Prostate gland (tissue), 2 donors: ENCODE data around the gene OR51V1. TPM values are rescaled to one million over a fixed set of nuclear protein-coding genes. Genes with fewer than 3 reads are reported as not detected.

Experiments used
- DNase-seq: peaks from one replicate; pipeline ENCODE4 v3.0.0-alpha.2; 2019; ENCODE audit warnings: low spot score
- H3K27ac ChIP-seq, 2 donors: fragments of 200-600 bp; sonication (generic); 2 replicates each; pipeline ENCODE4 v1.5.1; 2017 to 2019
- H3K27me3 ChIP-seq: fragments of 200-600 bp; sonication (generic); replicated peaks from 2 replicates; pipeline ENCODE4 v1.5.1; 2019; ENCODE audit not compliant: insufficient read depth
- H3K36me3 ChIP-seq, 2 donors: fragments of 200-600 bp; sonication (generic); 1 replicate in 1 of 2; 2 replicates in 1 of 2; pipeline versions ENCODE4 v1.5.1 to v1.8.1; 2017 to 2019
- H3K4me1 ChIP-seq: fragments of 200-600 bp; sonication (generic); replicated peaks from 2 replicates; pipeline ENCODE4 v1.5.1; 2019
- H3K4me3 ChIP-seq, 2 donors: fragments of 200-600 bp; sonication (generic); 2 replicates each; pipeline ENCODE4 v1.5.1; 2017 to 2019
- H3K9me3 ChIP-seq: fragments of 200-600 bp; sonication (generic); 2 replicates; pipeline ENCODE4 v1.5.1; 2017
- CTCF ChIP-seq, 4 experiments: fragments of 200-600 bp in 2 of 4; fragments of 450-650 bp in 2 of 4; sonication (generic) in 2 of 4; IDR thresholded peaks; 1 replicate in 3 of 4; 2 replicates in 1 of 4; pipeline ENCODE4 v1.5.1; 2016 to 2019; ENCODE audit warnings: antibody characterized with exemption in 4 of 4, mild to moderate bottlenecking in 2 of 4, moderate library complexity in 2 of 4
- POLR2A ChIP-seq: fragments of 450-650 bp; IDR thresholded peaks from one replicate; pipeline ENCODE4 v1.6.1; 2016; ENCODE audit warnings: antibody characterized with exemption, mild to moderate bottlenecking
- POLR2AphosphoS5 ChIP-seq: sonication (generic); formaldehyde crosslinking; IDR thresholded peaks from one replicate; pipeline ENCODE4 v1.6.1; 2017; ENCODE audit warnings: antibody characterized with exemption
- WGBS: methylation state at CpG from one replicate; pipeline ENCODE4 v1.1.5; 2018; 5-methylcytosine and 5-hydroxymethylcytosine counted together
- intact Hi-C: fragments of 100-400 bp; cut with DNase I; formaldehyde crosslinking; loops from one replicate; pipeline ENCODE4 v1.14.2; 2022
- total RNA-seq, 2 donors: library from RNA; depleted of rRNA; stranded (reverse); fragments of >200 nt; gene quantifications; one replicate each; pipeline ENCODE4 v1.1.0, GENCODE V29; 2016

Gene OR51V1
- total RNA-seq, 2 donors from 2014 or later = not detected

GRCh38 chr11:5159806-5160205 is 40.7 kb downstream of the OR51V1 start:
- Histone ChIP-seq H3K27ac (no peak overlapping the region), H3K4me1 (no peaks in the 10 kb centered on the region), H3K9me3 (no peaks in the 10 kb centered on the region), H3K36me3 (no peaks in the 10 kb centered on the region), H3K4me3 (no peak overlapping the region), H3K27me3 (no peaks in the 10 kb centered on the region)
- no peak for DNase-seq
- TF ChIP-seq POLR2AphosphoS5 (no peak), CTCF (IDR thresholded peaks at IDR 0.05) (no peak), POLR2A (no peak)
- intact Hi-C loops = no loop called here

GRCh38 chr11:5154657-5155056 is 45.8 kb downstream of the OR51V1 start, which contains the start of gene OR52A1:
TSS of gene OR52A1 (minus strand) at chr11:5154757. CDS start at chr11:5152369, 2,388 bp downstream.
- intact Hi-C loops = no loop called here
- TF ChIP-seq CTCF (IDR thresholded peaks at IDR 0.05) (no peak), POLR2AphosphoS5 (no peak), POLR2A (no peak)
- Histone ChIP-seq H3K27ac (no peak within 1 kb of the TSS), H3K36me3 (no peaks in the 10 kb centered on the region), H3K9me3 (no peaks in the 10 kb centered on the region), H3K4me3 (no peak within 1 kb of the TSS), H3K4me1 (no peaks in the 10 kb centered on the region), H3K27me3 (no peaks in the 10 kb centered on the region)
- 67% methylated on average over 3 of the region's 3 CpGs for WGBS
- no peak for DNase-seq

- 54% methylated on average over 3 of the region's 3 CpGs for WGBS
- intact Hi-C loops = no loop called here
- TF ChIP-seq POLR2AphosphoS5 (no peak), CTCF (IDR thresholded peaks at IDR 0.05) (no peak), POLR2A (no peak)
- no peak for DNase-seq
- no peak overlapping the region for H3K27ac ChIP-seq
- H3K27me3 ChIP-seq = no peaks in the 10 kb centered on the region
- H3K36me3 ChIP-seq = no peaks in the 10 kb centered on the region
- no peaks in the 10 kb centered on the region for H3K4me1 ChIP-seq
- H3K9me3 ChIP-seq = no peaks in the 10 kb centered on the region
- H3K4me3 ChIP-seq = no peak overlapping the region
Observed at GRCh38 chr11:5153574-5154431, 46.7 kb downstream of the OR51V1 start.

GRCh38 chr11:5151713-5152153 is 48.7 kb downstream of the OR51V1 start:
- 74% methylated on average over 3 of the region's 3 CpGs for WGBS
- Histone ChIP-seq H3K9me3 (no peaks in the 10 kb centered on the region), H3K4me1 (no peaks in the 10 kb centered on the region), H3K27ac (no peak overlapping the region), H3K27me3 (no peaks in the 10 kb centered on the region), H3K36me3 (no peaks in the 10 kb centered on the region), H3K4me3 (no peak overlapping the region)
- DNase-seq = no peak
- intact Hi-C loops = no loop called here
- no peak for TF ChIP-seq POLR2AphosphoS5
- no peak for TF ChIP-seq CTCF (IDR thresholded peaks at IDR 0.05)
- TF ChIP-seq POLR2A = no peak

Other genes with a start within 250 kb of the OR51V1 start
- not detected for gene OR51A2, start 245.0 kb downstream of the OR51V1 start, total RNA-seq
- gene OR51L1, start 205.8 kb downstream of the OR51V1 start, total RNA-seq = not detected
- gene OR52J3, start 154.2 kb downstream of the OR51V1 start, total RNA-seq = not detected
- gene OR52E2, start 141.1 kb downstream of the OR51V1 start, total RNA-seq = not detected
- not detected for gene OR52E1, start 131.1 kb downstream of the OR51V1 start, total RNA-seq
- gene OR52A5, start 62.3 kb downstream of the OR51V1 start, total RNA-seq = not detected
- gene OR52A1, start 45.9 kb downstream of the OR51V1 start, total RNA-seq = under 1 TPM in 1 of 2 donors, not detected in 1; 0.17 TPM
- 10 to 100 TPM in 1 of 2 donors, 1 to 10 TPM in 1; 9.5 to 15.7 TPM for gene HBB, start 26.4 kb upstream of the OR51V1 start, total RNA-seq
- not detected for gene HBD, start 33.8 kb upstream of the OR51V1 start, total RNA-seq
- gene HBG1, start 49.2 kb upstream of the OR51V1 start, total RNA-seq = not detected
- gene HBG2, start 54.1 kb upstream of the OR51V1 start, total RNA-seq = not detected
- gene HBE1, start 69.3 kb upstream of the OR51V1 start, total RNA-seq = not detected
- not detected for gene OR51B4, start 101.3 kb upstream of the OR51V1 start, total RNA-seq
- not detected for gene OR51B2, start 123.6 kb upstream of the OR51V1 start, total RNA-seq
- gene OR51B5, start 142.8 kb upstream of the OR51V1 start, total RNA-seq = 1 to 10 TPM in 1 of 2 donors, under 1 TPM in 1; 0.23 to 2.5 TPM
- gene OR51B6, start 150.8 kb upstream of the OR51V1 start, total RNA-seq = not detected
- gene OR51M1, start 183.1 kb upstream of the OR51V1 start, total RNA-seq = under 1 TPM in 1 of 2 donors, not detected in 1; 0.91 TPM
- gene OR51Q1, start 221.4 kb upstream of the OR51V1 start, total RNA-seq = not detected
- 1 to 10 TPM in 1 of 2 donors, not detected in 1; 1.1 TPM for gene OR51I1, start 240.8 kb upstream of the OR51V1 start, total RNA-seq
- not detected for gene OR51I2, start 248.6 kb upstream of the OR51V1 start, total RNA-seq